NCI-H1417 (cell line): Measurements from ENCODE around the gene CD7.

ENCODE experiments used
- DNase-seq, 3 experiments: peaks; one replicate each; lab custom pipeline; 2025; lab: John Stamatoyannopoulos, UW

The CD7 gene

GRCh38 chr17:82314727-82315605 is 2.4 kb downstream of the CD7 start:
- DNase-seq = no peak

- DNase-seq = no peak
These were observed 3.2 kb downstream of the CD7 start for GRCh38 chr17:82314012-82314726.

DNA sequence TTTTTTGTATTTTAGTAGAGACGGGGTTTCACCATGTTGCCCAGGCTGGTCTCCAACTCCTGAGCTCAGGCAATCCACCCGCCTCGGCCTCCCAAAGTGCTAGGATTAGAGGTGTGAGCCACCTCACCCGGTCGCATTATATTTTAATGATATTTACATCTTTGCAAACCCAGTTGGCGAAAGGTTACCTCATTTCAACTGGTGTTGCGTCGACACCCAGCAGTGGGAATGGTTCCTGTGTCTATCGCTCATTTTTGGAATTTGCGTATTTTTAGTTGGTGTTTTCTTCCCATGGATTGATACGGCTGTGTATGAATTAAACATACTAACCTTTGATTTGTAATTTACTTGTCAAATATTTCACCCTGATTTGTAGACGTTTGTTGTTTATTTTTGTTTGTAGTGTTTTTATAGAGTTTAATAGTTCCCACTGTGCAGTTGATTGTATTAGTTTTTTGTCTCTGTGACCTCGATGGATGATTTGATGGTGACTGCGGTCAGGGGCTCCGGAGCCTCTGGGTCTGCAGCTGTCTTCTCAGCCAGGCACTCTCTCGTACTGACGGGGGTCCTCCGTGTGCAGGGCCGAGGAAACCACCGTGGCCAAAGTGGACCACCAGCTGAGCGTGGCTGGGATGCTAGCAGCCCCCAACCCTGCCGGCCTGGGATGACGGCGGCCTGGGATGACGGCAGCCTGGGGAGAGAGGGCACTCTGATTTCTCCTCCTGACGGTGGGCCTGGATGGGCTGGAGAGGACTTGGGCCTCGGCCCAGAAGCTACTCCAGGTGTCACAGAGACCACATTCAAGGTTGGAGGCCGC is 4.0 kb downstream of the CD7 start:
- DNase-seq = no peak

DNA sequence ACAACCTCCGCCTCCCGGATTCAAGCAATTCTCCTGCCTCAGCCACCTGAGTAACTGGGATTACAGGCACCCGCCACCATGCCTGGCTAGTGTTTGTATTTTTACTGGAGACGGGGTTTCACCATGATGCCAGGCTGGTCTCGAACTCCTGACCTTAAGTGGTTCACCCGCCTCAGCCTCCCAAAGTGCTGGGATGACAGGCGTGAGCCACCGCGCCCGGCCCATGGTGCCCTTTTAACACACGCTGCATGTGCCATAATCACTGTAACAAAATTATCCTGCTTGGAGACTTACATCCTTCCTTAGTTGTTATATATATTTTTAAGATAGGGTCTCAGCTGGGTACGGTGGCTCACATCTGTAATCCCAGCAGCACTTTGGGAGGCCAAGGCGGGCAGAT is 5.4 kb downstream of the CD7 start:
- DNase-seq = no peak

- no peak for DNase-seq
These were observed 6.5 kb downstream of the CD7 start for GRCh38 chr17:82310877-82311276.

GRCh38 chr17:82309656-82310570 is 7.5 kb downstream of the CD7 start:
- no peak for DNase-seq

GRCh38 chr17:82305727-82306300 is 11.6 kb downstream of the CD7 start:
- DNase-seq = no peak

GRCh38 chr17:82304826-82305726 is 12.3 kb downstream of the CD7 start:
- DNase-seq = peak in 1 of 3 experiments; percentile 50

GRCh38 chr17:82303944-82304808 is 13.2 kb downstream of the CD7 start:
- DNase-seq = no peak

- no peak for DNase-seq
These were observed 14.1 kb downstream of the CD7 start for GRCh38 chr17:82302991-82303943.

DNA sequence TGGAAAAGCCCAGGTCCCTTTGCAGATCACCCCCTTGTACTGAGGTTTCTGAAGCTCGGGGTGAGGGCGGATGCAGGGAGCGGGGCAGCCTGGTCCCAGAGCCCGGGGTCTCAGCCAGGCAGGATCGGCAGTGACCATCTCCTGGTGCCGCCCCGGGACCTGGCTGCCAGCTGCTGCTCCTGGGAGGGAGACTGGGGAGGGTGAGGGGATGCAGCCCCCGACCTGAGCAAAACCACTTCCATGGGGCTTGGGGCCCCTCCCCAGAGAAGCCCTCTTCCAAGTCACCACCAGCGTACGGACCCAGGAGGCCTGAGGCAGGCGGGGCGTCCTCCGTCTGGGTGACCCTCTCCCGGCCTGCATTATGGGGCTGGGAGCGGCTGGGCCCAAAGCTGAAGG is 14.8 kb downstream of the CD7 start:
- no peak for DNase-seq

GRCh38 chr17:82301916-82302567 is 15.4 kb downstream of the CD7 start:
- no peak for DNase-seq

- DNase-seq = no peak
These were observed 16.0 kb downstream of the CD7 start for GRCh38 chr17:82301300-82301915.

GRCh38 chr17:82300707-82301270 is 16.6 kb downstream of the CD7 start:
- DNase-seq = peak in 2 of 3 experiments; percentile 14 to 27

GRCh38 chr17:82300228-82300627 is 17.2 kb downstream of the CD7 start:
- DNase-seq = no peak

DNA sequence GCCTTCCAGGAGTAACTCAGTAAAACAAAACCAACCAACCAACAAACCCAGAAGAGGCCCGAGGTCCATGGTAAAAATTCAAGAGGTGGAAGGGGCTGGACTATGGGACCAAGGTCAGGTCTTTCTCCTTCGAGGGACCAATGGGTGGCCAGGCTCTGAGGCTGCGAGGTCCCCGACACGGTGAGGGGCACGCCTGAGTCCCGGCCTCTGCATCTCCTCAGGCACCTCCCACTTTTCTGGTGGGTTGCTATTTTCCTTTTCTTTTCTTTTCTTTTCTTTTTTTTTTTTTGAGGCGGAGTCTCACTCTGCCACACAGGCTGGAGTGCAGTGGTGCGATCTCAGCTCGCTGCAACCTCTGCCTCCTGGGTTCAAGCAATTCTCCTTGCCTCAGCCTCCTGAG is 18.0 kb downstream of the CD7 start:
- no peak for DNase-seq
